ENCODE data around the gene PDZD2. TPM values are rescaled to one million over a fixed set of nuclear protein-coding genes. Genes with fewer than 3 reads are reported as not detected.

The PDZD2 gene
- polyA plus RNA-seq, 1 donor from 2014 or later: 3.1 TPM

- Histone ChIP-seq H3K27ac (ENCODE audit: low read length) (no peak overlapping the region), H3K27me3 (ENCODE audit: insufficient read depth, low read depth, low read length) (no peaks in the 10 kb centered on the region), H3K4me3 (ENCODE audit: low read length) (no peak overlapping the region), H3K4me2 (ENCODE audit: low read length) (no peak overlapping the region), H4K20me1 (ENCODE audit: insufficient read depth) (no peaks in the 10 kb centered on the region), H3K9me2 (ENCODE audit: insufficient read depth, low read length) (no peaks in the 10 kb centered on the region), H3K9me3 (ENCODE audit: low read length) (no peaks in the 10 kb centered on the region), H3K79me2 (replicated peaks; ENCODE audit: insufficient read depth, low read length) (no peaks in the 10 kb centered on the region), H3F3A (ENCODE audit: insufficient read depth, low read length, poor library complexity, severe bottlenecking) (no peaks in the 10 kb centered on the region), H3K9ac (ENCODE audit: low read length) (no peak overlapping the region), H2AFZ (ENCODE audit: low read depth, low read length) (no peak overlapping the region), H3K36me3 (ENCODE audit: insufficient read depth, low read length) (no peaks in the 10 kb centered on the region)
- TF ChIP-seq TAF1 (IDR thresholded peaks at IDR 0.05; ENCODE audit: low read depth) (no peak), EZH2 (IDR thresholded peaks at IDR 0.05; ENCODE audit: borderline replicate concordance, insufficient read depth, low read length, poor library complexity, severe bottlenecking) (no peak)
Observed at GRCh38 chr5:31623249-31623648, 15.7 kb upstream of the PDZD2 start.

- Histone ChIP-seq H3K9me2 (ENCODE audit: insufficient read depth, low read length) (no peaks in the 10 kb centered on the region), H3K36me3 (ENCODE audit: insufficient read depth, low read length) (no peaks in the 10 kb centered on the region), H3K4me3 (ENCODE audit: low read length) (no peak overlapping the region), H4K20me1 (ENCODE audit: insufficient read depth) (no peaks in the 10 kb centered on the region), H3K27ac (ENCODE audit: low read length) (no peak overlapping the region), H3K9ac (ENCODE audit: low read length) (no peak overlapping the region), H3F3A (ENCODE audit: insufficient read depth, low read length, poor library complexity, severe bottlenecking) (no peaks in the 10 kb centered on the region), H3K9me3 (ENCODE audit: low read length) (no peaks in the 10 kb centered on the region), H3K4me2 (ENCODE audit: low read length) (no peak overlapping the region), H2AFZ (ENCODE audit: low read depth, low read length) (no peak overlapping the region), H3K27me3 (ENCODE audit: insufficient read depth, low read depth, low read length) (no peaks in the 10 kb centered on the region), H3K79me2 (replicated peaks; ENCODE audit: insufficient read depth, low read length) (no peaks in the 10 kb centered on the region)
- TF ChIP-seq TAF1 (IDR thresholded peaks at IDR 0.05; ENCODE audit: low read depth) (no peak), SMC3 (conservative IDR thresholded peaks at IDR 0.05; ENCODE audit: poor library complexity) (no peak), POLR2AphosphoS5 (IDR thresholded peaks at IDR 0.05) (no peak), RAD21 (conservative IDR thresholded peaks at IDR 0.05) (no peak), CTCF (IDR thresholded peaks at IDR 0.05; ENCODE audit: poor library complexity, severe bottlenecking) (no peak)
Observed at GRCh38 chr5:31625394-31625793, 13.5 kb upstream of the PDZD2 start.

- no peaks in the 10 kb centered on the region for H3K79me2 ChIP-seq (replicated peaks; ENCODE audit: insufficient read depth, low read length)
- no peak overlapping the region for H3K4me2 ChIP-seq (ENCODE audit: low read length)
- H3K9me2 ChIP-seq (ENCODE audit: insufficient read depth, low read length): no peaks in the 10 kb centered on the region
- H2AFZ ChIP-seq (ENCODE audit: low read depth, low read length): no peak overlapping the region
- no peak overlapping the region for H3K9ac ChIP-seq (ENCODE audit: low read length)
- H3K27me3 ChIP-seq (ENCODE audit: insufficient read depth, low read depth, low read length): no peaks in the 10 kb centered on the region
- H3K36me3 ChIP-seq (ENCODE audit: insufficient read depth, low read length): no peaks in the 10 kb centered on the region
- no peaks in the 10 kb centered on the region for H3K9me3 ChIP-seq (ENCODE audit: low read length)
- TF ChIP-seq POLR2AphosphoS5 (IDR thresholded peaks at IDR 0.05): no peak
- TF ChIP-seq, protein P1, sequence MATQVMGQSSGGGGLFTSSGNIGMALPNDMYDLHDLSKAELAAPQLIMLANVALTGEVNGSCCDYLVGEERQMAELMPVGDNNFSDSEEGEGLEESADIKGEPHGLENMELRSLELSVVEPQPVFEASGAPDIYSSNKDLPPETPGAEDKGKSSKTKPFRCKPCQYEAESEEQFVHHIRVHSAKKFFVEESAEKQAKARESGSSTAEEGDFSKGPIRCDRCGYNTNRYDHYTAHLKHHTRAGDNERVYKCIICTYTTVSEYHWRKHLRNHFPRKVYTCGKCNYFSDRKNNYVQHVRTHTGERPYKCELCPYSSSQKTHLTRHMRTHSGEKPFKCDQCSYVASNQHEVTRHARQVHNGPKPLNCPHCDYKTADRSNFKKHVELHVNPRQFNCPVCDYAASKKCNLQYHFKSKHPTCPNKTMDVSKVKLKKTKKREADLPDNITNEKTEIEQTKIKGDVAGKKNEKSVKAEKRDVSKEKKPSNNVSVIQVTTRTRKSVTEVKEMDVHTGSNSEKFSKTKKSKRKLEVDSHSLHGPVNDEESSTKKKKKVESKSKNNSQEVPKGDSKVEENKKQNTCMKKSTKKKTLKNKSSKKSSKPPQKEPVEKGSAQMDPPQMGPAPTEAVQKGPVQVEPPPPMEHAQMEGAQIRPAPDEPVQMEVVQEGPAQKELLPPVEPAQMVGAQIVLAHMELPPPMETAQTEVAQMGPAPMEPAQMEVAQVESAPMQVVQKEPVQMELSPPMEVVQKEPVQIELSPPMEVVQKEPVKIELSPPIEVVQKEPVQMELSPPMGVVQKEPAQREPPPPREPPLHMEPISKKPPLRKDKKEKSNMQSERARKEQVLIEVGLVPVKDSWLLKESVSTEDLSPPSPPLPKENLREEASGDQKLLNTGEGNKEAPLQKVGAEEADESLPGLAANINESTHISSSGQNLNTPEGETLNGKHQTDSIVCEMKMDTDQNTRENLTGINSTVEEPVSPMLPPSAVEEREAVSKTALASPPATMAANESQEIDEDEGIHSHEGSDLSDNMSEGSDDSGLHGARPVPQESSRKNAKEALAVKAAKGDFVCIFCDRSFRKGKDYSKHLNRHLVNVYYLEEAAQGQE (IDR thresholded peaks at IDR 0.05; ENCODE audit: borderline replicate concordance): no peak
- TF ChIP-seq TAF1 (IDR thresholded peaks at IDR 0.05; ENCODE audit: low read depth): no peak
- TF ChIP-seq RAD21 (conservative IDR thresholded peaks at IDR 0.05): no peak
- no peak for TF ChIP-seq MXI1 (conservative IDR thresholded peaks at IDR 0.05; ENCODE audit: poor library complexity, severe bottlenecking)
- no peak for TF ChIP-seq EZH2 (IDR thresholded peaks at IDR 0.05; ENCODE audit: borderline replicate concordance, insufficient read depth, low read length, poor library complexity, severe bottlenecking)
- no peak for TF ChIP-seq SMC3 (conservative IDR thresholded peaks at IDR 0.05; ENCODE audit: poor library complexity)
- no peak for TF ChIP-seq CTCF (IDR thresholded peaks at IDR 0.05; ENCODE audit: poor library complexity, severe bottlenecking)
- TF ChIP-seq EP300 (conservative IDR thresholded peaks at IDR 0.05; ENCODE audit: poor library complexity, severe bottlenecking): no peak
- H3K4me3 ChIP-seq (ENCODE audit: low read length): no peak overlapping the region
- H3F3A ChIP-seq (ENCODE audit: insufficient read depth, low read length, poor library complexity, severe bottlenecking): no peaks in the 10 kb centered on the region
- no peak overlapping the region for H3K27ac ChIP-seq (ENCODE audit: low read length)
- H4K20me1 ChIP-seq (ENCODE audit: insufficient read depth): no peaks in the 10 kb centered on the region
Observed at GRCh38 chr5:31626156-31626555, 12.8 kb upstream of the PDZD2 start.
